Osteocyte (in vitro differentiated cells): ENCODE measurements around the gene MYO16. TPM values are rescaled to one million over a fixed set of nuclear protein-coding genes. Genes with fewer than 3 reads are reported as not detected.

Source experiments
- DNase-seq: peaks from one replicate; pipeline ENCODE4 v3.0.0; 2021; ENCODE audit warnings: mixed read lengths; ENCODE audit not compliant: unreplicated experiment; ENCODE audit errors: extremely low spot score
- H3K27ac Mint-ChIP-seq: one replicate; pipeline ENCODE4 v1.8.0; 2021; ENCODE audit warnings: mild to moderate bottlenecking, mixed read lengths; ENCODE audit not compliant: unreplicated experiment
- H3K27me3 Mint-ChIP-seq: one replicate; pipeline ENCODE4 v1.8.0; 2021; ENCODE audit warnings: mixed read lengths; ENCODE audit not compliant: unreplicated experiment
- H3K36me3 Mint-ChIP-seq: one replicate; pipeline ENCODE4 v1.8.0; 2021; ENCODE audit warnings: mixed read lengths; ENCODE audit not compliant: unreplicated experiment
- H3K4me1 Mint-ChIP-seq: one replicate; pipeline ENCODE4 v1.8.0; 2021; ENCODE audit warnings: mixed read lengths; ENCODE audit not compliant: unreplicated experiment
- H3K4me3 Mint-ChIP-seq: one replicate; pipeline ENCODE4 v1.8.0; 2021; ENCODE audit warnings: mild to moderate bottlenecking, moderate library complexity, mixed read lengths; ENCODE audit not compliant: unreplicated experiment
- H3K9me3 Mint-ChIP-seq: one replicate; pipeline ENCODE4 v1.8.0; 2021; ENCODE audit warnings: mixed read lengths; ENCODE audit not compliant: unreplicated experiment
- total RNA-seq: library from RNA; stranded (reverse); gene quantifications from 2 replicates; pipeline ENCODE4 v1.2.1, GENCODE V29; 2021
- TF ChIP-seq, protein P1 (sequence below): fragments of 200-600 bp; sonication (generic); IDR thresholded peaks from 2 replicates; pipeline ENCODE4 v1.5.0; 2021; ENCODE audit warnings: antibody characterized with exemption, mild to moderate bottlenecking, moderate library complexity

MYO16 gene
- total RNA-seq, 1 donor from 2014 or later = 0.13 TPM

GRCh38 chr13:108924134-108924533 lies 294.7 kb downstream of the MYO16 start:
- Mint-ChIP-seq H3K9me3 (no peaks in the 10 kb centered on the region), H3K27ac (no peak overlapping the region), H3K36me3 (no peaks in the 10 kb centered on the region), H3K4me3 (no peak overlapping the region), H3K27me3 (peaks cover 4% of the 10 kb centered on the region), H3K4me1 (peaks cover 15% of the 10 kb centered on the region)
- DNase-seq = no peak
- TF ChIP-seq, protein P1, sequence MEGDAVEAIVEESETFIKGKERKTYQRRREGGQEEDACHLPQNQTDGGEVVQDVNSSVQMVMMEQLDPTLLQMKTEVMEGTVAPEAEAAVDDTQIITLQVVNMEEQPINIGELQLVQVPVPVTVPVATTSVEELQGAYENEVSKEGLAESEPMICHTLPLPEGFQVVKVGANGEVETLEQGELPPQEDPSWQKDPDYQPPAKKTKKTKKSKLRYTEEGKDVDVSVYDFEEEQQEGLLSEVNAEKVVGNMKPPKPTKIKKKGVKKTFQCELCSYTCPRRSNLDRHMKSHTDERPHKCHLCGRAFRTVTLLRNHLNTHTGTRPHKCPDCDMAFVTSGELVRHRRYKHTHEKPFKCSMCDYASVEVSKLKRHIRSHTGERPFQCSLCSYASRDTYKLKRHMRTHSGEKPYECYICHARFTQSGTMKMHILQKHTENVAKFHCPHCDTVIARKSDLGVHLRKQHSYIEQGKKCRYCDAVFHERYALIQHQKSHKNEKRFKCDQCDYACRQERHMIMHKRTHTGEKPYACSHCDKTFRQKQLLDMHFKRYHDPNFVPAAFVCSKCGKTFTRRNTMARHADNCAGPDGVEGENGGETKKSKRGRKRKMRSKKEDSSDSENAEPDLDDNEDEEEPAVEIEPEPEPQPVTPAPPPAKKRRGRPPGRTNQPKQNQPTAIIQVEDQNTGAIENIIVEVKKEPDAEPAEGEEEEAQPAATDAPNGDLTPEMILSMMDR = no peak

GRCh38 chr13:108924541-108924940 lies 295.1 kb downstream of the MYO16 start:
- Mint-ChIP-seq H3K27me3 (peaks cover 8% of the 10 kb centered on the region), H3K36me3 (no peaks in the 10 kb centered on the region), H3K9me3 (no peaks in the 10 kb centered on the region), H3K4me1 (peaks cover 11% of the 10 kb centered on the region), H3K27ac (no peak overlapping the region), H3K4me3 (no peak overlapping the region)
- TF ChIP-seq, protein P1 = no peak
- no peak for DNase-seq

- Mint-ChIP-seq H3K9me3 (no peaks in the 10 kb centered on the region), H3K27me3 (peaks cover 11% of the 10 kb centered on the region), H3K4me3 (no peak overlapping the region), H3K27ac (no peak overlapping the region), H3K36me3 (no peaks in the 10 kb centered on the region), H3K4me1 (peaks cover 6% of the 10 kb centered on the region)
- DNase-seq = no peak
- TF ChIP-seq, protein P1 = no peak
Observed at GRCh38 chr13:108925070-108925469, 295.7 kb downstream of the MYO16 start.

DNA sequence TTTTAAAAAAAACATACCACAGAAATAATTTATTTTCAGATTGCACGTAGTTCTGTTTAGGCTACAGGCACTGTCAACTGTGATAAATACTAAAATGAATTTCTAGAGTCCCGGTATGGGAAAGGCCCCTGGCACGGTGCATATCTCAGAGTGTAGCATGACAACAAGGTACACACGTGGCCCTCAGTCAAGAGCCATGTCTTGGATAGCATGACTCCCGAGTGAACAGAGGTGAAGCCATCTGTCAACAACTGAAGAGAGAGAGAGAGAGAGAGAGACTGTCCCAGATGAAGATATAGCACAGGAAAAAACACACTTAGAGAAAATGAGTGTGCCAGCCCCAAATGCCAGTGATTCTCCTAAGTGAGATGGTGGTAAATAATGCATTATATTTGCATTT lies 297.5 kb downstream of the MYO16 start:
- no peaks in the 10 kb centered on the region for H3K36me3 Mint-ChIP-seq
- peaks cover 29% of the 10 kb centered on the region for H3K27me3 Mint-ChIP-seq
- H3K27ac Mint-ChIP-seq = no peak overlapping the region
- H3K4me1 Mint-ChIP-seq = peaks cover 3% of the 10 kb centered on the region
- no peak overlapping the region for H3K4me3 Mint-ChIP-seq
- no peak for DNase-seq
- H3K9me3 Mint-ChIP-seq = no peaks in the 10 kb centered on the region
- TF ChIP-seq, protein P1 = no peak

GRCh38 chr13:108927615-108928014 lies 298.2 kb downstream of the MYO16 start:
- Mint-ChIP-seq H3K27ac (no peak overlapping the region), H3K27me3 (peaks cover 37% of the 10 kb centered on the region), H3K4me1 (peaks cover 3% of the 10 kb centered on the region), H3K4me3 (no peak overlapping the region), H3K9me3 (no peaks in the 10 kb centered on the region), H3K36me3 (no peaks in the 10 kb centered on the region)
- TF ChIP-seq, protein P1 = no peak
- DNase-seq = no peak
